BJ (cell line): ENCODE results near the gene LIN52. TPM values are rescaled to one million over a fixed set of nuclear protein-coding genes. Genes with fewer than 3 reads are reported as not detected.

Experiments used
- CTCF ChIA-PET: fragments of 350-600 bp; formaldehyde crosslinking; extraction: SDS; loops from one replicate; lab custom pipeline; 2021; ENCODE audit warnings: antibody characterized with exemption, inconsistent platforms; lab: Yijun Ruan, JAX
- POLR2A ChIA-PET: fragments of 300-600 bp; sonication (Branson Sonifier 250); formaldehyde crosslinking; extraction: SDS; loops from one replicate; lab custom pipeline; 2021; ENCODE audit warnings: antibody characterized with exemption; lab: Charles Lee
- DNase-seq: peaks from one replicate; pipeline ENCODE4 v3.0.0-alpha.2; 2011; ENCODE audit warnings: low read depth
- H3K27me3 ChIP-seq: 2 replicates; pipeline ENCODE4 v1.6.0; 2011; ENCODE audit warnings: low read length; ENCODE audit not compliant: control insufficient read depth, insufficient read depth
- H3K36me3 ChIP-seq: 2 replicates; pipeline ENCODE4 v1.5.1; 2011; ENCODE audit warnings: low read length; ENCODE audit not compliant: control insufficient read depth, insufficient read depth
- H3K4me3 ChIP-seq: 2 replicates; pipeline ENCODE4 v1.5.1; 2011; ENCODE audit warnings: low read depth, mild to moderate bottlenecking, control low read depth, low read length
- CTCF ChIP-seq: IDR thresholded peaks from 2 replicates; pipeline ENCODE4 v1.5.1; 2011; ENCODE audit warnings: low read depth, mild to moderate bottlenecking, control low read depth, inconsistent platforms, low read length, moderate library complexity; ENCODE audit not compliant: insufficient read depth
- polyA plus RNA-seq: library from polyadenylated mRNA; depleted of rRNA; stranded (reverse); fragments of >200 nt; gene quantifications from 2 replicates; pipeline ENCODE4 v1.2.3, GENCODE V29; 2011

LIN52 gene
- polyA plus RNA-seq, 1 experiment, result 7.4 TPM

GRCh38 chr14:74127634-74128033 lies 42.9 kb downstream of the LIN52 start:
- no peak for DNase-seq
- no peaks in the 10 kb centered on the region for H3K27me3 ChIP-seq
- no peak for TF ChIP-seq CTCF
- CTCF ChIA-PET, result interaction anchor here (1.2 kb wide), 1 partner anchor 13 kb away, joined by 3 read pairs; no protein-coding TSS in a partner anchor
- H3K4me3 ChIP-seq, result no peak overlapping the region
- POLR2A ChIA-PET, result no interaction called here
- H3K36me3 ChIP-seq, result no peaks in the 10 kb centered on the region

- Histone ChIP-seq H3K36me3 (no peaks in the 10 kb centered on the region), H3K4me3 (no peak overlapping the region), H3K27me3 (no peaks in the 10 kb centered on the region)
- no peak for TF ChIP-seq CTCF
- ChIA-PET POLR2A (no interaction called here), CTCF (interaction anchor here (1.2 kb wide), 1 partner anchor 23 kb away, joined by 3 read pairs; no protein-coding TSS in a partner anchor)
- DNase-seq, result no peak
These were observed 49.2 kb downstream of the LIN52 start for GRCh38 chr14:74133833-74134481.

- no peaks in the 10 kb centered on the region for H3K27me3 ChIP-seq
- no peak for TF ChIP-seq CTCF
- no peak overlapping the region for H3K4me3 ChIP-seq
- POLR2A ChIA-PET, result no interaction called here
- H3K36me3 ChIP-seq, result no peaks in the 10 kb centered on the region
- DNase-seq, result no peak
- CTCF ChIA-PET, result interaction anchor here (1.2 kb wide), 1 partner anchor 24 kb away, joined by 3 read pairs; no protein-coding TSS in a partner anchor
These were observed 49.7 kb downstream of the LIN52 start for GRCh38 chr14:74134484-74134883.

GRCh38 chr14:74135426-74135825 lies 50.7 kb downstream of the LIN52 start:
- DNase-seq, result no peak
- no peak for TF ChIP-seq CTCF
- H3K36me3 ChIP-seq, result no peaks in the 10 kb centered on the region
- ChIA-PET CTCF (no interaction called here), POLR2A (no interaction called here)
- no peaks in the 10 kb centered on the region for H3K27me3 ChIP-seq
- no peak overlapping the region for H3K4me3 ChIP-seq

- CTCF ChIA-PET, result interaction anchor here (1.1 to 1.3 kb wide), 2 partner anchors 9 to 13 kb away, joined by 3 read pairs; no protein-coding TSS in a partner anchor
- no peak for TF ChIP-seq CTCF
- no peak overlapping the region for H3K4me3 ChIP-seq
- no peak for DNase-seq
- H3K27me3 ChIP-seq, result no peaks in the 10 kb centered on the region
- POLR2A ChIA-PET, result no interaction called here
- no peaks in the 10 kb centered on the region for H3K36me3 ChIP-seq
These were observed 55.7 kb downstream of the LIN52 start for GRCh38 chr14:74140374-74140850.
